RWPE1 (cell line): Measurements from ENCODE around the gene CDC42EP1.

ENCODE experiments used
- CTCF ChIA-PET: fragments of 350-600 bp; sonication (Branson Sonifier 250); formaldehyde crosslinking; extraction: SDS; loops from one replicate; lab custom pipeline; 2021; lab: Yijun Ruan, JAX
- POLR2A ChIA-PET: fragments of 400-600 bp; formaldehyde crosslinking; extraction: SDS; loops from one replicate; lab custom pipeline; 2020; ENCODE audit warnings: antibody characterized with exemption; ENCODE audit not compliant: low non-redundant PET; lab: Yijun Ruan, JAX
- DNase-seq: peaks from one replicate; pipeline ENCODE4 v3.0.0; 2012; ENCODE audit warnings: low spot score
- H3K27ac ChIP-seq: fragments of 450-650 bp; 2 replicates; pipeline ENCODE4 v1.5.1; 2017
- TF ChIP-seq, protein P1 (sequence below): fragments of 450-650 bp; conservative IDR thresholded peaks from 2 replicates; pipeline ENCODE4 v1.5.1; 2017; ENCODE audit warnings: low read depth, mild to moderate bottlenecking

The CDC42EP1 gene

DNA sequence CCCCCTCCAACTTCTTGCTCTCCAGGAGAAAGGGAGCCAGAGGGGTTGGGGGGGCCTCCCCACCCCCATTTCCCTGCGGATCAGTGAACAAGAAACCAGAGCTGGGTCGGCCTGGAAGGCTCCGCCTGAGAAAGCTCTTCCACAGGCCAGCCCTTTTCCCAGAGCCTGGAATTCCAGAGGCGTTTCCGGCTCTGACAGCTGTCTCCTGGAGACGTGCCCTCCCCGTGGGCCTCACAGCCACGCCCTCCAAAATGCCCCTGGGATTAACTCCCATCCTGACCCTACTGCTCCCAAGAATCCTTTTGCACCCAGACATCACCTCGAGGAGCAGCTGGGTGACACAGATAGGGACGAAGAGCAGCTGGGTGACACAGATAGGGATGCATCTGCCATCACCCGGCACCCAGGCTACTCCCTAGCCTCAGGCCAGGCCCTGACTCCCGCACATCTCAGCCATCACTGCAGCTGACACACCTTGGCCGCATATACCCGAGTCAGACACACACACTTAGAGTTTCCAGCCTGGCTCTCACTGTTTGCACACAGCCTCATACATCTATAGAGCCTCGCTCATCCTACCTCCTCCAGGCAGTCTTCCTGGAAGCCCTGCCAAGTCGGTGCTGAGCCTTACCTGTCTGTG, 7.6 kb upstream of the CDC42EP1 start:
- DNase-seq, result no peak
- POLR2A ChIA-PET, result no interaction called here
- peak overlapping the region; percentile 97 for H3K27ac ChIP-seq
- CTCF ChIA-PET, result interaction anchor here (0.6 to 0.9 kb wide), 2 partner anchors 10 to 346 kb away, joined by 3 to 4 read pairs; no protein-coding TSS in a partner anchor
- TF ChIP-seq, protein P1, sequence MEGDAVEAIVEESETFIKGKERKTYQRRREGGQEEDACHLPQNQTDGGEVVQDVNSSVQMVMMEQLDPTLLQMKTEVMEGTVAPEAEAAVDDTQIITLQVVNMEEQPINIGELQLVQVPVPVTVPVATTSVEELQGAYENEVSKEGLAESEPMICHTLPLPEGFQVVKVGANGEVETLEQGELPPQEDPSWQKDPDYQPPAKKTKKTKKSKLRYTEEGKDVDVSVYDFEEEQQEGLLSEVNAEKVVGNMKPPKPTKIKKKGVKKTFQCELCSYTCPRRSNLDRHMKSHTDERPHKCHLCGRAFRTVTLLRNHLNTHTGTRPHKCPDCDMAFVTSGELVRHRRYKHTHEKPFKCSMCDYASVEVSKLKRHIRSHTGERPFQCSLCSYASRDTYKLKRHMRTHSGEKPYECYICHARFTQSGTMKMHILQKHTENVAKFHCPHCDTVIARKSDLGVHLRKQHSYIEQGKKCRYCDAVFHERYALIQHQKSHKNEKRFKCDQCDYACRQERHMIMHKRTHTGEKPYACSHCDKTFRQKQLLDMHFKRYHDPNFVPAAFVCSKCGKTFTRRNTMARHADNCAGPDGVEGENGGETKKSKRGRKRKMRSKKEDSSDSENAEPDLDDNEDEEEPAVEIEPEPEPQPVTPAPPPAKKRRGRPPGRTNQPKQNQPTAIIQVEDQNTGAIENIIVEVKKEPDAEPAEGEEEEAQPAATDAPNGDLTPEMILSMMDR, result no peak

DNA sequence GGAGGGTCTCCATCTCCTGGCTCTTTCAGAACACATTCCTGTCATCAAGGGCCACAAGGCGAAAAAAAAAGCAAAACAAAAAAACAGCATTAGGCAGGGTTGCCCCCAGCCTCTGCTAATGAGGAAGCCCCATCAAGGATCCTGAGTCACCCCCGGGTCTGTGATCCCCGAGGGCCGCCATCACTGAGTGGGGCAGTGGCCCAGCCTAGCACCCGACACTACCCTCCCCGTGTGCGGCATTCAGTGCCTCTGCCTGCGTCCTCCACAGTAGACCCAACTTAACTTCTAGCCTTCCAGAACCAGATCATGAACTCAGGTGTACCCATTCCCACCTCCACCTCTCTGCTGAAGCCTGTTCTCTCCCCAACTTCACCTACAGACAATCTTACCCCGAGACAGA, 6.6 kb upstream of the CDC42EP1 start:
- DNase-seq, result no peak
- ChIA-PET CTCF (no interaction called here), POLR2A (no interaction called here)
- peak overlapping the region; percentile 97 for H3K27ac ChIP-seq
- TF ChIP-seq, protein P1, result no peak

DNA sequence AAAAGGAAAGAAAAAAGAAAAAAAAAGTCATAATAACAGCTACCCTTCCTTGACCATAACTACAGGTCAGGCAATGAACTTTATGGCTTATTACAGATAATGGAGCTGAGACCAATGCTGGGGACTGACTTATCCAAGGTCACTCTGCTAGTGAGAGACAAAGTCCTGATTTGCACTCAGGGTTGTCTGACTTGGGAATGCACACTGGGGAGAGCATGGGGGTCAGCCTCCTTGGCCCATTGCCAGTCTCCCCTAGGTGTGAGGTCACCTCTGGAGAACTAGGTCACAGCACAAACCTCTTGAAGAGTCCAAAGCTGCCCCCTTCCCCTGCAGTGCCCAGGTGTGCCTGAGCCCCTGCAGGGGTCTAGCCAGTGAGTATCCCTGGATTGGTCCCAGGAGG, 5.3 kb upstream of the CDC42EP1 start:
- no peak overlapping the region for H3K27ac ChIP-seq
- DNase-seq, result no peak
- TF ChIP-seq, protein P1, result no peak
- ChIA-PET CTCF (no interaction called here), POLR2A (no interaction called here)

DNA sequence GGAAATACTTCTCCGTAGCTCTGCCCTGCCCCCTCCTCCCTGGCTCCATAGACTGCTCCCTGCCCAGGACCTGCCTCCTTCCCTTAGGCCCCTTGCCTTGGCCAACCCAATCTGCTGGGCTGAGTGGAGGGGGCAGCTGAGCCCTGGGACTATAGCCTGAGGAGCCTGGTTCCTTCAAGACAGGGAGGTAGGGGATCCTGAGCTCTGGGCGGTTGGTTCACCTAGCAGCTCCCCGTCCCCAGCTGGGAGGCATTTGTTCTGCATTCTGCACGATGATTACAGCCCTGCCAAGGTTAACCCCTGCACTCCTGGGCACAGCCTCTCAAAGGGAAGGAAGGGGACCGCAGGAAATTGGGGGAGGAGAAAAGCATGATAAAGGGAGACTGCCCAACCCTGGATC, 3.6 kb upstream of the CDC42EP1 start:
- ChIA-PET CTCF (interaction anchor here (1.1 kb wide), 1 partner anchor 10 kb away, joined by 3 read pairs; no protein-coding TSS in a partner anchor), POLR2A (no interaction called here)
- DNase-seq, result no peak
- TF ChIP-seq, protein P1, result no peak
- no peak overlapping the region for H3K27ac ChIP-seq

DNA sequence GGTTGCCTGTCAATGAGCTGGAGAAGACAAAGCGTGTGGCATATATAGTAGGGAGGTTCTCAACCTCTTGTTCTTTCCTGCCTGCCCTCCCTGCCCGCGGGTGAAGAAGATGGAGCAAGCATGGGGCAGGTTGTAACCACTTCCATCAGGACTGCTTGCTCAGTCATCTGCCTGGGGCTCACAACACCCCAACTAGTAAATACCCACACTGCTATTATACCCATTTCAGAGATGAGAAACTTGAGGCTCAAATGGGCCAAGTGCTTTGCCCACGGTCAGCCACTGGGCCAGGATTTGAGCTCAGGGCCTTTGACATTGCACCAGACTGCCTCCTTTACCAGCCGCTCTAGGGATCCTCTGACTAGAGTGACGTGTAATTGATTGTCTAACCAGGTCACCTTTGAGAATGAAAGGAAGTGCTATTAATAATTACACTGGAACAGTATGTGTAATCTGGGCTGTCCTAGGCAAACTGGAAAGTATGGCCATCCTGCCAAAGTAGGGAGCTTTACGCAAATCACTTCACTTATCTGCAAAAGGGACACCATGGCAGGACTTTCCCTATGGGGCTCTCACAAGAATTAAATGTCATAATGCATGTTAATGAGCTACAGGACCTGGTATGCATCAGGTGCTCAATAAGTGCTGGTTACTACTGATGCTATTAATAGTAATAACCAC, 2.8 kb upstream of the CDC42EP1 start:
- H3K27ac ChIP-seq, result no peak overlapping the region
- CTCF ChIA-PET, result interaction anchor here (1.1 kb wide), 1 partner anchor 10 kb away, joined by 3 read pairs; no protein-coding TSS in a partner anchor
- POLR2A ChIA-PET, result no interaction called here
- no peak for DNase-seq
- TF ChIP-seq, protein P1, result no peak

DNA sequence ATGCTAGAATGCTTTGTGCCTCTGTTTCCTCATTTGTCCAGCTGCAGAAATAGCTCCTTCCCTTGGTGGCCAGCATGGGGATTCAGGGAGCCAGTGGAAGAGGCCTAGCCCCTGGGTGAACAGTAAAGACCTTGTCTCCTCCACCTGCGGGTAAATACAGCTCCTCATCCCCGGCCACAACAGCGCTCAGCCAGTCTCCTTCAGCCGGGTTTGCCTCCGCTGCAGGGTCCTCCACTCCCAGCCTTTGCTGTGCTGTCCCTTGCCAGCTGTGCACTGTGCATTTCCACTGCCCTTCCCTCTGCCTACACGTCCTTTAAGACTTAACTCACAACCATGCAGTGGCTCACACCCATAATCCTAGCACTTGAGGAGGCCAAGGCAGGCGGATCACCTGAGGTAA, 1.5 kb upstream of the CDC42EP1 start:
- DNase-seq, result no peak
- POLR2A ChIA-PET, result no interaction called here
- TF ChIP-seq, protein P1, result no peak
- CTCF ChIA-PET, result no interaction called here
- peak overlapping the region; percentile 94 for H3K27ac ChIP-seq
